HG03432 (cell line): ENCODE data around the gene F5.

ENCODE experiments used
- ATAC-seq: cut with Tn5 transposase; IDR thresholded peaks from one replicate; pipeline ENCODE4 v1.9.1; 2021; ENCODE audit warnings: mild to moderate bottlenecking, moderate library complexity; ENCODE audit not compliant: unreplicated experiment

F5 gene

DNA sequence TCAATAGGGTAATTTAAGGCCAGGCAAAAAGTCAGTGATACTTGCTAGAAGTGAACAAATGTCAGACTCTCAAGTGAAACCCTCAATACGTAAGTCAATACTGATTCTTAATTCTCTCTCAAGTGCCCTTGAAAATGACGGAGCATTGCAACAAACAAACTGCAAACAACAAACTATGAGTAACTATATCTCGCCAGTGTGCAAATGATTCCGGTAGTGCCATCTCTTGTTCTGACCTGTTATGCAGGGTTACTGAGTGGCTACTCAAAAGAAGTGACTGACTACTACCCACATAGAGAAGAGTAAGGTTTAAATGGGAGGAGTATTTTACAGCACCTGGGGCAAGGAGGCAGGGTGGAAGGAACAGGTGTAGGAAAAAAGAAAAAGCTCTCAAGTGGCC, 102.2 kb downstream of the F5 start:
- ATAC-seq, result no peak

DNA sequence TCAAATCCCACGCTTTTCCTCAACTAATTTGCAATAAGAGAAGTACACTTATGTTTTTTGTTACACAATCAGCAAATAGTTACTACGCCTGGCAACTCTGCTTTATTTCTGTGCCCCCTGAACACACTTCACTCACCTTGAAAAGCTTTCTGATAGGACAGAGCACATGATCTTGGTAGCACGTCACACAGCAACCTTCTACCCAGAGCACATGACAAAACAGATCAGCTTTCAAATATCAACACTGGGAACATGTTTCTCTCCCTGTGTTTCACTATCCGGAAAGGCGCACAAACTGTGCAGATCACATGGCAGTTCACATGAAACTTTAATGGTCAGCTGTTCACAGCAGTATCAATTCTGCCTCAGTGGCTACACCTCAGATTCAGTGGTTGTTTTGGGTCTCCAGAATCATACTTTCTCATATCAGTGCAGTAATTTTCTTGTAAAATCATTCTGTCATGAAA, 102.7 kb downstream of the F5 start:
- ATAC-seq, result no peak

DNA sequence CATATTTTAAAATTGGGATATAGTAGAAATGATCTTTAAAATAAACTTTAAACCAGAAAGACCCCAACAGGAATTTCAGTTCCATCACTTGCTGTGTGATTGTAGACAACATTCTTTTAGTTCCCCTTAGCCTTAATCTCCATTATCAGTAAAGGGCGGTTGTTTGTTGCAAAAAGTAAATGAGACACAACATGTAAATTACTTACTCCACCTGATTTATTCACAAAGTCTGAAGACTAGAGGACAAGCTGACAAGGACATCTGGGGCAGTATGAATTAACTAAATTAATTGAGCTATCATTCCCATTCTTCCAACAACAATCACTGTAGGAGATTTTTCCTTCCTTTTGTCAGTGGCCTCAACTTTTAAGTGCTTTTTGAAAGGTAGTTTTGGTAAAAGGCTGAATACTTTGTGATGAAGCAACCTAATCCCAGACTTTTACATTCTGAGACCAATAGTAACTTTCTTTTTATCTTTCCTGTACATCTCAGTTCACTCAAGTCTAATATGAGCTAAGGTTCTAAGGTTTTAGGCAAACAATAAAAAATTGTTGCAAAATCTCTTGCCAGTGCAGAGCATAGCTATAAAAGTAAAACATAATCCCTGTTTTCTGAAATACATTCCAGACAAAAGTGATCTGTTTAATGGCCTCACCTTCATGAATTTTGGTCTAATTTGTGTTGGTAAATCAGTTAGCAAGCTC, 106.8 kb downstream of the F5 start:
- ATAC-seq, result no peak

DNA sequence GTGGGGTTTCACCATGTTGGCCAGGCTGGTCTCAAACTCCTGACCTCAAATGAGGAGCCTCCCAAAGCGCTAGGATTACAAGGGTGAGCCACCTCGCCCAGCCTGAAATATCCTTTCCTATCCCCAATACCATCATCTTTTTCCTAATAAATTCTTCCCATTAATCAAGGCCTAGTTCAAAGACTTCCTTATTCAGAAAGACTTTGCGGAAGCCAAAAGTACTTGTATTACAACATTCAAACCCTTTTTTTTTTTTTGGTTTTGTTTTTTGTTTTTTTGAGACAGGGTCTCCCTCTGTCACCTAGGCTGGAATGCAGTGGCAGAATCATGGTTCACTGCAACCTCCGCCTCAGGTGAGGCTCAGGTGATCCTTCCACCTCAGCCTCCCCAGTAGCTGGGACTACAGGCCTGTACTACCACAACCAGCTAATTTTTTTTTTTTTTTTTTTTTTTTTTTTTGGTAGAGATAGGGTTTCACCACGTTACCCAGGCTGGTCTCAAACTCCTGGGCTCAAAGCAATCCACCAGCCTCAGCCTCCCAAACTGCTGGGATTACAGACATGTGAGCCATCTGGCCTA, 108.1 kb downstream of the F5 start:
- no peak for ATAC-seq

DNA sequence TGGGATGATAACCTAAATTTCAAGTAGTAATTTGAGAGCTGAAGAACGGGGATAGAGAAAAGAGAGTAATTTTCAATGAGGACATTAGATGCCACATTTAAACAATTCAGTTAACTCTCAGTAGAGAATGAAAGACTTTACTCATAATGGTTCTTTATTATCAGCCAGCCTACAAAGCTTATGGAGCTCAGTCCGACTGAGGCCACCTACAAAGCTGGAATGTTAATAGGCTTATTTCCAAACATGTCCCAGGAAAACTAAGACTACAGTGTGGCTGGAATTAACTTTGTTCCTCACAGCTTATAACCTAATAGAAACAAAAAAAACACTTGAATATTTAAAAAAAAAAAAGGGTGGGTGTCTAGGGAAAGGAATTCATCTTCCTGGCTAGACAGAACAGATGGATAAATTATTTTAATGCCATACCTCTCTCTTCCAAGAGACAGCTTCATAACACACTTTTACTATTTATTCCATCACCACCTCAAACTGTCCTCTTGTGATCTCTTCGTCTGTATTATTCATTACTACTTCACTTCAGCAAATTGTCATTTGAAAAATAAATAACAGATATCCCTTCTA, 110.4 kb downstream of the F5 start:
- ATAC-seq, result no peak

DNA sequence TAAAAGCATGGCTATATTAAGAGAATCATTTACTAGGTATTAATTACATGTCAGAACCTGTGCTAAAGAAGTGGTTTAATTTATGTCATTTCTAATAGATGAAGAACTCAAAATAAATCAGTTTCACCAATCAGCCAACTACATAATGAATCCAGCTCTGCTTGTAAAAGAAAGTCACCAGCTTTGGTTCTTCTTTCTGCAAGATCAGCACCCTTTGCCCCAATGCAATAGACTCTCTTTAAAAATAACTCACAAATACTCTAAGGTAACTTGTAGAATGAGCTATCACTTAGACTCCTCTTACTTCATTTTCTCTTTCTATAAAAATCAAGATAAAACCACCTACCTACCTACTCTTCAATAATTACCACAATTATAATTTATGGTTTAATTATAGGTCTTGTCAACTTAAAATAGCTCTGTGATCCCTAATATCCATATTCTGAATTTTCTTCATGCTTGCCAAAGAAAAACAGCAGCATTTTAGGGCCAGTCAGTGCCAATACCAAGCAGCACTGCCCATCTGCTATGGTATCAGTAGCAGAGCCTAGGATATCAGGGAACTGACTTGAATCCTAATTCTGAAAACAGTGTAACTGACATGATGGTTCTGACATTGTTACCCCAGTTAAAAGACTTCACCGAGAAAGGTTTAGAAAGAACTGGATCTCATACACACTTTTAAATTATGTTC, 111.8 kb downstream of the F5 start:
- no peak for ATAC-seq

DNA sequence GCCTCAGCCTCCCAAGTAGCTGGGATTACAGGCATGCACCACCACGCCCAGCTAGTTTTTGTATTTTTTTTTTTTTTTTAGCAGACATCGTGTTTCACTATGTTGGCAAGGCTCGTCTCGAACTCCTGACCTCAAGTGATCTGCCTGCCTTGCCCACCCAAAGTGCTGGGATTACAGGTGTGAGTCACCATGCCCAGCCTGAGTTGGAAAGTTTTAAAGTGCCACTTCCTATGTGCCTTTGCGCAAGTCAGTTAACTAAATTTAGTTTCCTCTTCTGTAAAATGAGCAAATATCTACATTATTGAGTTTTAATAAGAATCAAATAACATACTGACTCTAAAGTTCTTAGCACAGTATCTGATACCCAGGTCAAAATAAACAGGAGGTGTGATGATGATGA, 112.9 kb downstream of the F5 start:
- ATAC-seq, result no peak

DNA sequence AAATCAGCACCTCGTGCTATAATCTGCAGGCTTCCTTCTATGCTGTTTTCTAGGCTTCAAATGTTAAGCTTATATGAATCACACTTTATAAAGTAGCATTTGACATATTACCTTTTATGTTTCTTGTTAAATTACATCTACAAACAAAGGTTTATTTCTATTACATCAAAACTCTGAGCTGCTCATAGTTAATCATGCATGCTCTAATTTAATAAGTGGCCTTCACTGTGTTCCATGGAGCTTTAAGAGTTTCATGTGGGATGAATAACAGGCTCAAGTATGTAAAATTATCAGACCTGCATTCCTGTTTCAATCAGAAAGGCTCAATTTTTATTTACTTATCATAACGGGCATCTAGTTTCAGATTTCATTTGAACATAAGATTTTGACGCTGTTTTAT, 113.5 kb downstream of the F5 start:
- no peak for ATAC-seq

DNA sequence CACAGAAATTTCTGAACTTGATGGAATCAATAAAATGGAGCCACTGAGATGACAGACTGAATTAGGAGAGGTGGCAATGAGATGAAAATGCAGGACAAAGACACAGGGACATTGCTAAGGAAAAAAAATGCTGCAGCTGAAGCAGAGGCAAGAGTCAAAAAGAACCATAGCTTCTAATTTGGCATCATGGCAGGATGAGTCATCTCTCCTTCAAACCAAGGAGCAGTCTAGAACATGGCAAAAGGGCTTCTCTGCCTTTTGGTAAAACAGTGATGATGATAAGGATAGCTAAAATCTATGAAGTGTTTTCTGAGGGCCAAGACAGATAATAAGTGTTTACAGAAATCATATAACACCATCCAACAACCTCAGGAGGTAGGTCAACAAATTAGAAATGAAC, 117.3 kb downstream of the F5 start:
- ATAC-seq, result no peak

DNA sequence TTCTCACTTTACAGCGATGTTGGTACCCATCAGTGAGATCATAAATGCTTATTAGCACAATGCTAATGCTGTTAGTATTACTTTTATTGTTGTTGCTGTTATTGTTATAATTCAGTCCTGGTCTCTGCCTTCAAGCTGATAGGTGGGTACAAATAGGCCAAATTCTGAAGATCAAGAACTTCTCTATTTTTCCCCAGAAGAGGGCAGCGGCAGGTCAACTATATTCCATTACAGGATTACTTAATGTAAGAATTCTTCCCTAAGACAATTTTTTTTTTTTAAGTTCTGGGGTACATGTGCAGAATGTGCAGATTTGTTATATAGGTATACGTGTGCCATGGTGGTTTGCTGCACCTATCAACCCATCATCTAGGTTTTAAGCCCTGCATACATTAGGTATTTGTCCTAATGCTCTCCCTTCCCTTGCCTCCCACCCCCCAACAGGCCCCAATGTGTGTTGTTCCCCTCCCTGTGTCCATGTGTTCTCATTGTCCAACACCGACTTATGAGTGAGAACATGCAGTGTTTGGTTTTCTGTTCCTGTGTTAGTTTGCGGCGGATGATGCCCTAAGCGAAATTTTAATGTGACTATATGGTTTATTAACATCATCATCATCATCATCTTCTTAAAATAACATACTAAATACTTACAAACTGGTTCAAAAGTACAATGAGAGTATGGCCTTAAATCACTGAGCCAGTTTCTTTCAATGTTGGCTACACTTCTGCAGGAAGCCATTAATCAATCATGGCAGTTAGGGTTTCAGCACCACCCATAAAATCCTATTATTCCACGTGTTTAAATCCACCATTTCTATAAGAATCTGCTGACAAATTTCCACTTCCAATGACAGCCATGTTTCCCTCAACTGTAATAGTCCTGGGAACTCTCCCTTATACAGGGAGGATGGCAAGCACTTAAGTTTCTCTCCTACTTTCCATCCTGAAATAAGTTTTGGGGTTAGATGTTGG, 119.7 kb downstream of the F5 start:
- ATAC-seq, result no peak

DNA sequence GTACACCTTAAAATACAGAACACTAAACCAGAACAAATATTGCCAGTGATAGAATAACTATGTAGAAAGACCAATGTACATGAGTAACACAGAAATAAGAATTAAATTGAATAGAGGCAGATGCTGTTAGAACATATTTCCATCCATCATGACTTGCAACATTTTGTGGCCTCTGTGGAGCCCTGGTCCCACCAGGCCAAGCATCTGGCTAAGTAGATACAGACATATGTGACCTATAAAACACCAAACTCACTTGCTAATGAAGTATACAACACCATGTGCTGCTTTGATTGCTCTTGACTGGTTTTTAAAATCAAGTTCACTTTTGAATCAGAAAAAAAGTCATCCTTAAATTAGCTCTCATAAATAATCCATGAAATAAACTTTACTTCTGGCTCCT, 121.0 kb downstream of the F5 start:
- ATAC-seq, result no peak
